NCI-H2196 treated with DMSO at 0.1 percent for 48 hours (cell line): ENCODE measurements around the gene LDLRAD3.
"Not testable (repeated sequence)": the region's sequence is repeated elsewhere in the genome, so short reads cannot be mapped to it uniquely, and the experiment has no call there.

Experiments
- DNase-seq: peaks from one replicate; lab custom pipeline; 2025; ENCODE audit not compliant: unreplicated experiment; lab: John Stamatoyannopoulos, UW

LDLRAD3 gene

DNA sequence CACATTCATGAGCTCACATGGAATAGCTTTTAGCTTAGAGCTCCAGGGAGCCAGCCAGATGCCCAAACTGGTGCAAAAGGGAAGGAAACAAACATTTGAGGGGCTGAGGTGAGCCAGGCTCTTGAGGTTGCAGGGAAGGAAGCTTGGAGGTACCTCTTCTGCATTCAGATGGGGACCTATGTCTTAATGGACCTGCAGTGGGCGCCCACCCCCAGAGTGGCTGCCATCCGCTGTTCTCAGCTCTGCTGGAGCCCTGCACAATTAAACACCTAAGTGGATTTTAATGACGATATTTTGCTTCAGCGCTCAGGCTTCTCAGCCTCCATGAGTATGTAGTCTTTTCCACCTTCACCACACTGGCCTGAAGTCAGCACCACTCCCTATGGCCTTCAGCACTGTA, 100.8 kb downstream of the LDLRAD3 start:
- no peak for DNase-seq

DNA sequence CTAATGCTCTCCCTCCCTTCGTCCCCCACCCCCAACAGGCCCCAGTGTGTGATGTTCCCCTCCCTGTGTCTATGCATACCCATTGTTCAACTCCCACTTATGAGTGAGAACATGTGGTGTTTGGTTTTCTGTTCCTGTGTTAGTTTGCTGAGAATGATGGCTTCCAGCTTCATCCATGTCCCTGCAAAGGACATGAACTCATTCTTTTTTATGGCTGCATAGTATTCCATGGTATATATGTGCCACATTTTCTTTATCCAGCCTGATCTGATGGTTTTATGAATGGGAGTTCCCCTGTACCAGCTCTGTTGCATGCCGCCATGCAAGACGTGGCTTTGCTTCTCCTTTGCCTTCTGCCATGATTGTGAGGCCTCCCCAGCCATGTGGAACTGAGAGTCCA, 102.1 kb downstream of the LDLRAD3 start:
- DNase-seq = not testable (repeated sequence)

DNA sequence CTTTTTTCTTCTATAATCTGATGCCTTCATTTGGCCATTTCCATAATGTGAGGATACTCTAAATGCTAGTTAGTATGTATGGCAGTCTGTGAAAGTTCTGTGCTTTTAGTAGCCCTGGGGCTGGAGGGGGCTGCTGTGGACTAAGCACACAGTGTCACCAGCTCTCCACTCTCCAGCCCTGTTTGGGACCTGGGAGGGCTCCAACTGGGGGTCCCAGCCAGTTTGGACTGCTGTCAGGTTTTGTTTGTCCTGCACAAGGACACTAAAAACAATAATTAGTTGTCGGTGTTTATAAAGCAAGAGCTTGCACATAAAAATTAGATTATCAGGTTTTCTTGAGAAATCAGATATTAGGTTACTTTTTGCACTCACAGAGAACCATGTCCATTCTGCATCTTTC, 103.1 kb downstream of the LDLRAD3 start:
- DNase-seq = no peak

DNA sequence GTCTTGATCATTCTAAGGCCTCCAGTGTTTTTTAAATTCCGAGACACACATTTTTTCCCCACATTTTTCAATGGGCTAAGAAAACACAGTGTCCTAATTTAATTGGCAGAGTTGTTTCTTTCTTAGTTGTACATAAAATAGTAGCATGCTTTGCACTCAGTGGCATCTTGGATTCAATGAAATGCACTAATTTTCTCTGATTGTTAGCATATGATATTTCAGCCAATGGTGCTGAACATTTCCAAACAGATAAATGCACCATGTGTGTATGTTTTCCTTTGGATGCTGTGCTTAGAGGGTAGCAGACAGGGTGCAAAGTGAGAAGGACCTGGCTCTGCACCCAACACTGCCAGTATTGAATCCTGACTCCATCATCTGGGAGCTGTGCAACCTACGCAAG, 103.5 kb downstream of the LDLRAD3 start:
- no peak for DNase-seq

DNA sequence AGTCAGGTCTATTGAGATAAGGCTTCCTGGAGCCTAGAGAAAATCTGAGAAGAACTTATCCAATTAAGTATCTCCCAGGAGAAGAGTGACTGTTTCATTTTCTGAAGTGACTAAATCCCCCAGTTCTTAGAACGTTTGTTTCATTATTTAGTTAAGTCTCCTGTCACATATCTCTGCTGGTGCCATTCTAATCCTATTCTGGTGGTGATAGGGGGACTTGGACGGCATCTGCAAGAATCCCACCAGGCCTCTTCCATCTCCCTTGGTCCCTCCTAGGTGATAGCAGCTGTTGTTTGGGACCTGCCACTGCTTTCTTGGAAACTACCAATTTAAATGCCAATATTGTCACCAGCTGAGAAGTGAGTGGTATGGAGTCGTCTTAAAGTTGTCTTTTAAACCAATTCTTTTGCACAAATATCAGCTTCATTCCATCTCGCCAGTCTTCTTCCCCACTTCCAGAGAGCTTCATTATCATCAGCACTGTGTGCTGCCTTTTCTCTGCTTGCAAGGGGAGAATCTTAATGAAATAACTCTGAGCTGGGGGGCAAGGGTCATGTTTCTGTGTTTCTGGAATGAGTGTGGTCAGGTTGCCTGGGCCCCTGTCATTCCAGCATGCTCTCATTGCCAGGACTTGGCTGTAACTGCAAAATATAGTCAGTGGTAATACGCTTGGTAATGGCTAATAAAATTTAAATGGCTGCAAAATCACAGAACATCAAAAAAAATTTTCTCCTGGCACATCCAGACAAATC, 104.8 kb downstream of the LDLRAD3 start:
- no peak for DNase-seq

DNA sequence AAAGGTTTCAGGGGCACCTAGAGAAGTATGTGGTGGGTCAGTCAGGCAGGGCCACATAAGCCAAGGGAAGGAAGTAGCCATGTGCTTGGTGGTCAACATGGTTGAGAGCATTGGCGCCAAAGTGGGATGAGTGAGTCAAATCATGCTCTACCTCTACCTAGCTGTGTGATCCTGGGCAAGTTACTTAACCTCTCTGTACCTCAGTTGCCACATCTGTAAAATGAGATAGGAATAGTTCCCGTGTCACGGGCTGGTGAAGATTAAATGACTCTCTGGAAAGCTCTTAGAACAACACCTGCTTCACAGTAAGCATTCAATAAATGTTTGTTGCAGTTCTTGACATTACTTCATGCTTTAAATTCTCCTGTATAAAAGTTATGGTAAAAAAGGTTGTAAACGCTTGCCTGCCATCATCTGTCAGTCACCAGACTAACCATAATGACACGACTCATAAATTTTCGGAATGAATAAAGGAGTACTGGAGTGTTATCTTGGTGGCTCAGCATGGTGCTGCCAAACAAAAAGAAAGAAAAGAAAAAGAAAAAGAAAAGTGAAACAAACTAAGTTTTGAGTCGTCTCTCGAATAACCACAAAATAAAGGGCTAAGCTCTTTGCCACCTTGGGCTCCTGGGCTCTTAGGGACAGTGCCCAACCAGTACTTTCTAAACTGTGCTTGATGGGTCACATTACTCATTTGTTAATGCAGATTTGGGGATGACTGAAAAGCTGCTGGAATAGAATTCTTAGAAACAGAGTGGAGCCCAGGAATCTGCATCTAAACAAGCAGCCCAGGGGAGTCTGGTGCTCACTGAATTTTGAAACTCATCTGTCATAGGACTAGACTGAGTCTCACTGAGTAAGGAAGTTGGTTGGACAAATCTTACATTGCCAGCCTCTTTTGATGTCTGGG, 107.6 kb downstream of the LDLRAD3 start:
- no peak for DNase-seq

DNA sequence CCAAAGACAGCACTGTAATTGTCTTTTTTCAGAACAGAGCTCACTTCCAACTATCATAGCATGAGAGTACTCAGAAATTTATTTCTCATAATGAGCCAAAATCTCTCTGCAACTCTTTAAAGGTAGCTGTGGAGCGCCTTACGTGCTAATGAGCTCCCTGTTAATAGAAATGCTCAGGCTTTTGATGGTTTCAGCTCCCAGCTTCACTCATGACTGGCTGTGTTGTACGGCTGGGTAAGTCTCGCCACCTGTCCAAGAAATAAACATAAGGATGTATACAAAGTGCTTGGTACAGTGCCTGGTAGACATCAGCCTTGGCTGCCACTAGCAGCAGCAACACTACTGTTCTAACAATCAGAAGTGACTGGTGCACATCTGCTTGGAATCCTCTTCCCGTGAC, 109.4 kb downstream of the LDLRAD3 start:
- no peak for DNase-seq

DNA sequence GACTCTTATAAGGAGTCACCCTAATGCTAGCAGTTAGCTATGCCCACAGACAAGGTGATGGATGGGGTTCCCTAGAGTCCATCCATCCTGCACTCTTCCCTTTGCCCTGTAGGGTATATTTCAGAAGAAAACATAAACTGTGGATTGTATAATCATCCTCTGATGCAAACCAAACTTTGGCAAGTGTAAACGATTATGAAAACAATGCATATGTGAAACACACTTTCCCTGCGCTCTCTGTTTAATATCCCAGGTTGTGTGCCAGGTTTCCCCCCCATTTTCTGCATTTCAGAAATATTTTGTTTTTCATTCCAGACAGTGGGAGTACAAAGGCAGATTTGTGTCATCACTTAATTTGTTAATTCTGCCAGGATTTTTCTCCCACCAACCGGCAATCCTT, 110.0 kb downstream of the LDLRAD3 start:
- no peak for DNase-seq

DNA sequence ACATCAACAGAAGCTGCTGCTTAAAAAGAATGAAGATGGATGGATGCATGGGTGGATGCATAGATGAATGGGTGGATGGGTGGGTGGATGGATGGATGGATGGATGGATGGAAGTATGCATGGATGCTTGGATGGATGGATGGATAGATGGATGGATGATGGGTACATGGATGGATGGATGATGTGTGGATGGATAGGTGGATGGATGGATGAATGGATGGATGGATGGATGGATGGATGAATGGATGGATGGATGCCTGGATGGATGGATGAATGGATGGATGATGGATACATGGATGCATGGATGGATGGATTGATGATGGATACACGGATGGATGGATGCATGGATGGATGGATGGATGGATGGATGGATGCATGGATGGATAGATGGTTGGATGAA, 110.8 kb downstream of the LDLRAD3 start:
- no peak for DNase-seq

DNA sequence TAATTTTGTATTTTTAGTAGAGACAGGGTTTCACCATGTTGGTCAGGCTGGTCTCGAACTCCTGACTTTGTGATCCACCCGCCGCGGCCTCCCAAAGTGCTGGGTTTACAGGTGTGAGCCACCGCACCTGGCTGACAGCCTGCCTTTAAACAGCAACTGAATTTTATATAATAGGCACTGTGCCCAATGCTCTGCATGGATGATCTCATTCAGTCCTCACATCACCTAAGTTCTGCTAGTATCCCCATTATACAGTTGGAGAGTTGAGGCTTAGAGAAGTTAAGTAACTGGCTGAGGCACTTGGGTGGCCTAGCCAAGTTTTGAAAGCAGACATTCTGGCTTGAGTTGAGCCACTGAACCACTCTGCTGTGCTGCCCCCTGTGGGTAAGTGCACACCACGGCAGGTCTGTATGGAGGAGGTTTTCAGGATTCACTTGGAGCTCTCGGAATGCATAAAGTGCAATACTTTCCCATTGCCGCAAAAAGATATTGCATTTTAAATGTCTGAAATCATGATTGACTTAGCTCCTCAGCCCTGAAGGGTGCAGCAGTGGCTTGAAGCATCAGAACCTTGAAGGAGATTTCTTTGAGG, 112.4 kb downstream of the LDLRAD3 start:
- DNase-seq = no peak

DNA sequence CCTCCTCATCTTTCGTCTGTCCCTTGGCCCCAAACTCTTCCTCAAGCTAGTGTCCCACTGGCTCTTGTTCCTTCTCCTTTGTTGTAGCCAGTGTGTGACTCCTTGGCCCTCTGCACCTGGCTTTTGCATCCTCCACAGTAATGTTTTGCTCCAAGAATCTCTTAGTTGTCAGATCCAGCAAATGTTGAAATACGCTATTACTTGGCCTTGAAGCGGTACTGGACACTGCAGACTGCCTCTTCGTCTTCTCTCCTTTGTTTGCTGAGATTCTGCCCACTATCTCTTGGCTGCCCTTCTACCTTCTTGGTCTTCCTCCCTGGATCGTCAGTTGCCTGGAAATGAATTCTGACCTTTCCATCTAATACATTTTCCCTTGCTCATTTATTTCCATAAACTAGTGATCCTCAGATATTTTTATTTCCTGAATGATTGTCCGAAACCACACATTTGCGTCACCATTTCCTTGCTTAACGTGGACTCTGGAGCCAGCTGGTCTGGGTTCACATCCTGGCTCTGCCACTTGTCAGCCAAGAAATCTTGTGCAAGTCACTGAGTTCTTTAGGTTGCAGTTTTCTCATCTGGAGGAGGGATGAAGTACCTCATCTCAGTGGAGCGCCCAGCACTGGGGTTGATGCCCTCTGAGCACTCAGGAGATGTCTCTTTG, 113.6 kb downstream of the LDLRAD3 start:
- no peak for DNase-seq

DNA sequence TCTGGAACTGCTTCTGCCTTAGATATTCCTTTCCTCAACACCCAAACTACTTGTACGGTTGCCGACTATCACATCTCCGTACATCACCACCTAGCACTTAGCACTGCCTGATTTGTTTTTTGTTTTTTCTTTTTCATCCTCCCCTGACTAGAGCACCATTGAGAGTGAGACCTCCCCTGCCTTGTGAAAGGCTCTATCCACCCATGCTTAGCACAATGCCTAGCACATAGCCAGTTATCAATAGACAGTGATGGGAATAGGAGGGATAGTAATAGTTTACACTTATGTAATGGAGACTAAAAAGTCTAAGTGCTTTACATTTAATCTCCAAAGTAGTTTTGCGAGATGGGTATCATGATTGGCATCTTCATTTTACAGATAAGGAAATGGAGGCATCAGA, 115.8 kb downstream of the LDLRAD3 start:
- DNase-seq = no peak

DNA sequence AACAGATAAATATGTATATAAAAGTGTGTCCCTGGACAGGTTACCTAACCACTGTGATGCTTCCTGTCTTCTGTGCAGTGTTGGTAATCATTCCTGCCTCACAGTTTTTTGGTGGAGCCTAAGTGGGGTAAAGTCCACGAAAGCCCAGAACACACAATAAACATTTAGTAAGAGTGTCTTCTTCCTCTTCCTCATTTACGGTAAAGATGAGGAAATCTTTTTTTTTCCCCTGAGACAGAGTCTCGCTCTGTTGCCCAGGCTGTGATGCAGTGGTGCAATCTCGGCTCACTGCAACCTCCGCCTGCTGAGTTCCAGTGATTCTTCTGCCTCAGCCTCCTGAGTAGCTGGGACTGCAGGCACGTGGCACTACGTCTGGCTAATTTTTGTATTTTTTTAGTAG, 117.1 kb downstream of the LDLRAD3 start:
- no peak for DNase-seq

DNA sequence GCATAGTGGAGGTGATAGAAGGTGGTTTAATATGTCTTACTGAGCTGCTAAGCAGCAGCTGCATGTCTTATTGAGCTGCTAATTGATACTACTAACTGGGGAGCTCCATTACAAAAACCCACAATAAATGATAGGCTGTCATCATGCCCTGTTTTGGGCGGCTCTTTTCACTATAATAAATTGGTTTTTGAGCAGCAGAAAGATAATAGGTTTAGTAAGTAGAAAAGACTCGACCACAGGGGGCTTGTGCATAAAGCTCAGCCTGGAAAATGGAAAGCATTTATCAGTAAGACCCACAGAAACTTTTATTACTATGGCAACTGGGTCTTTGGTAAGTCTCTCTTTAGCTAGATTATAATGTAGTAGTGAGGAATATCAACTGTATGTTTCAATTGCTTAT, 117.6 kb downstream of the LDLRAD3 start:
- no peak for DNase-seq

DNA sequence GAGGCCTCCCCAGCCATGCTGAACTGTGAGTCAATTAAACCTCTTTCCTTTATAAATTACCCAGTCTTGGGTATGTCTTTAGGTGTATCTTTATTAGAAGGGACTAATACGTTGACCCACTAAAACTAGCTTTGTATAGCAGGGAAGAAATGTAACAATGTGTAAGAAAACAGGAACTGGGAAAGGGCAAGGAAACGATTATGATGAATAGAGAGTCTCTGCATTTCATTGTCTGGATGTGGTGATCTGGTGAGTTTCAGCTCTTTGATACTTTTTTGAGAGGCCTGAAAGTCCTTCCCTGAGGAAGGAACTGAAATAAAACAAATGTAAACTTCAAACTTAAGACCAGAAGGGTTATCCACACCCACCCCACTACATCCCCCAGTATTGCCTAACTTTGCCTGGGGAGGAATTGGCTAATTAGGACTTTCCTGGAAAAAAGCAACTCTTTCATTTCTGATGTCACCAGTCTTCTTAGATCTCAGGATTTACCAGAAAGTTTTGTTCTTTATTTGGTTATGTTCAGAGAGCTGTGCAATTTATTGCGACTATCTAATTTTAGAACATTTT, 119.0 kb downstream of the LDLRAD3 start:
- DNase-seq = no peak

DNA sequence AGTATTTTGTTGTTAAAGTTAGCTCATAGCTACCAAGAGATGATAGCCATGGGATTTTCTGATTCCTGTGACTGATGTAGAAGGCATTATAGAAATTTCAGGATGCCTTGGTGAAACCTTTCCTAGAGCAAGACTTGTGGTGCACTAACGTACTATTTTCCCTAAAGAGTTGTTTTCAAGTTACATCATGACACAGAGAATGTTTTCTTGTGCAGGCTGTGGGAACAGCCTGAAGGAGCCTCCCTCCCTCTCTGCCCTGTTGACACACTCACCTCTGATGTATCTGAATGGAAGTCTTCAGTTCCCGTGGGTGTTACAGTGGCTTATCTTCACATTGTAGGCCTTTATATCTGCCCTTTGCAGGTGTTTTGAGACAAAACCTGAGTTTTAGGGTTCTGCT, 121.6 kb downstream of the LDLRAD3 start:
- no peak for DNase-seq

DNA sequence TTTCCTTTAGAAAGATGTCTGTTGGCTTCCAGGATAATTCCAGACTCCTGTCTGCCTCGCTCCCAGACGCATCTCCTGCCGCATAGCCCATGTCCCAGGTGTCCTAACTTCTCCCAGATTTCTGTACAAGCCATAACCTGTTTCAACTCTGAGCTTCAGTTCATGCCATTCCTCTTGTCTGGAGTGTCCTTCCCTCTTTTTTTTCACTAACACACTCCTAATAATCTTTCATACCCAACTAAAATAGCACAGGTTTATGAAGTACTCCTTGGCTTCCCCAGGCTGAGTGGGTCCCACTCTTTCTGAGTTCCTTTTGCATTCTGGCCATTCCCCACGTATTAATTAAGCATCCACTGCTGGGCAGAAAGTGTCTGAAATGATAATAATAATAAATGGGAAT, 123.0 kb downstream of the LDLRAD3 start:
- DNase-seq = no peak

DNA sequence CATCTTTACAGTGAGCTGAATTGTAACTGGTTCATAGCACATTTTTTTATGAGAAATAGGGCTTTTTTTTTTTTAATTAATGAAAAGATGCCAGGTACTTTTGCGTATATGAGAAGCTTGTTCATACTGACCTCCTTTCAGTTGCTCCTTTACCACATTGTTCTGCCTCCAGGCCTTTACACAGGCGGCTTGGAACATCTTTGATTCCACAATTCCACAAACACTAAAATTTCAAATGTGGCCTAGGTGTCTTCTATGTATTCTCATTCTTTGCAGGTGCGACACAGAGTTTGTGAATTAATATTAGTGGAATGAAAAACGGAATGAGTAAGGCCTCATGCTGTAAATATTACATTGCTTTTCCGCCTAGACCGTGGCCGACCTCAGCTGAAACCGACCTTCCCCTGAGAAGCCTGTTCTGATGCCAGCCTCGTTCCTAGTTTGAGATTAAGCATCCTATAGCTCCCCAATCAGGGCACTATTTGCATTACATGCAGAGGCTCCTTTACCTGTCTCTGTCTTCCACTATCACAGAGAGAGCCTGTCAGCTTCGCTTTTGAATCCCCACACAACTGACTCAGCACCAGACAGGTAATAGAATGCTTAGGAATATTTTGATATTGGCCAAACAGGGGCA, 125.8 kb downstream of the LDLRAD3 start:
- DNase-seq = no peak

DNA sequence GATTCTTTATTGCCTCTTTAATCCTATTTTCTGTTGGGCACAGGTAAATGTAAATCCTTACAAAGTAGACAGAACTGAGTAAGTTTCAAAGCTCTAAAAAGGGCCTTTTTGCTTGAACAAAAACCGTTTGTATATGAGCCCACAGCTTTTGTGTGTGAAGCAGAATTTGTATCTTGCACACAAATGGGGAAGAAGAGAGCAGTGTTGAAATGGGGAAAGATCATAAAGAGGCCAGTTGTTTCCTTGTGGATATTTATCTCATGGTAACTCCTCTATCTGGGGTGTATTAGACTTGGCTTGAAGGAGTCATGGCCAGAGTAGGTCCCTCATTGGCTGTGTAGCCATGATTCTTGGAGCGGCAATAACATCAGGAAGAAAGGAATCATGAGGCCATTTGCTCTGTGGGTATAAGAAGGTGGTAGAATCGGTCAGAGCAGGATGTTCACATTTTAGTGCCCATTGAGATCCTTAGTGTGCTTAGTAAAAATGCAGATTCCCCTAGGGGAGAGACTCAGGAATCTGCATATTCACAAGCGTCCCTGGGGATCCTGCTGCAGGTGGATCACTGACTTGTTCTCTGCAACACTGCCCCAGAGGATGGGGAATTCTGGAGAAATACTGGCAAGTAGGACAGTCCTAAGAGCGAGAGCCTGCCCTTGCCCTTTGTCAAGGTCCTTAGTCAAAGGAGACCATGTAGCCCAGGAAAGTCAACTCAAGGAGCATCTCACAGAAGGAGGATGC, 126.5 kb downstream of the LDLRAD3 start:
- no peak for DNase-seq

DNA sequence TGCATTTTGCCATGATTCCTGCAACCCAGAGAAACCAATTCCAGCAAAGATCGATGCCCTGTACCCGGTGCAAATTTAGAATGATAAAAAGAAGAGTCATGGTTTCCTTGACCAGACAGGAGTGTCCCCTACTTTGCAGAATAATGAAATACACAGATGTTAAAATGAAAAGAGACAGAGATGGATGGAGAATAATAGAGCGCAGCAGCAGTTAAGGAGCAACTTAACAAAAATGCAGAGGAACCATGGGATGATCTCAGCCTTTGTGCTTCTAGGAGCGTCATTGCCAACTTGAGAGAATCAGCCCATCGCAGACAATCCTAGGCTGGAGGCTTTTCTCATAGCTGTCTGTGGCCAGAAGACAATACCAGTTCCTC, 127.1 kb downstream of the LDLRAD3 start:
- no peak for DNase-seq
